G401.6 (cell line): ENCODE measurements around the gene LAYN.

Experiments
- FAIRE-seq: peaks from 2 replicates; lab custom pipeline; 2012; peaks lifted over from hg19 to GRCh38; lab: Jason Lieb, UNC

The LAYN gene, protein sequence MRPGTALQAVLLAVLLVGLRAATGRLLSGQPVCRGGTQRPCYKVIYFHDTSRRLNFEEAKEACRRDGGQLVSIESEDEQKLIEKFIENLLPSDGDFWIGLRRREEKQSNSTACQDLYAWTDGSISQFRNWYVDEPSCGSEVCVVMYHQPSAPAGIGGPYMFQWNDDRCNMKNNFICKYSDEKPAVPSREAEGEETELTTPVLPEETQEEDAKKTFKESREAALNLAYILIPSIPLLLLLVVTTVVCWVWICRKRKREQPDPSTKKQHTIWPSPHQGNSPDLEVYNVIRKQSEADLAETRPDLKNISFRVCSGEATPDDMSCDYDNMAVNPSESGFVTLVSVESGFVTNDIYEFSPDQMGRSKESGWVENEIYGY

DNA sequence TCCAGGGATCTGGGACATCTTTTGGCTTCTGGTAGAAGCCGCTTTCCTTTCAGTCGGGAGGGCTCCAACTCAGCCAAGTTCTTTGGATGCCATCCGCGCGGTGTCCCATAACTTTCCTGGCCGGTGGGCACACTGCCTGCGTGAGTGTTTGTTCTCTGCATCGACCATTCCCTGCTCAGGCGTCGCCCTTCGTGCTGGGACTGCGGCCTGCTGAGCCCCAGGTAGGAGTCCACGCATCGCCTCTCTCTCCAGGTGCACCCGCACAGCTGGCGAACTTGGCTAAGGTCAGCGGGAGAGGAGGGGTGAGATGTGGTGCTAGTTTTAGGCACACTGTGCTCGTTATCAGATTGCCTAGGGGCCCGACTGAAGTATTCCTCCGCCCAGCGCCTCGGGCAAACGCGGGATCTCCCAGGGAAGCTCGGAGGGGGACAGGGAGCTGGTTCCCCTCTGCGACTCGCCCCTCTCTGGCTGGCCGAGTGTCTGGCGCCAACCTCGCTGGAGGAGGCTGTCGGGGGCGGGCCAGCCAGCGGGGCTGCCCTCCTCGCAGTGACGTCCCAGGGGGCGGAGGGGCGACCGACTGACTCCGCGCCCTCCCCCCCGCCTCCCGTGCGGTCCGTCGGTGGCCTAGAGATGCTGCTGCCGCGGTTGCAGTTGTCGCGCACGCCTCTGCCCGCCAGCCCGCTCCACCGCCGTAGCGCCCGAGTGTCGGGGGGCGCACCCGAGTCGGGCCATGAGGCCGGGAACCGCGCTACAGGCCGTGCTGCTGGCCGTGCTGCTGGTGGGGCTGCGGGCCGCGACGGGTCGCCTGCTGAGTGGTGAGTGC, at the start of gene LAYN:
LAYN (plus strand) TSS at position 607 of the 823 bp plus-strand sequence; CDS start at position 731, 124 bp downstream.
- no peak for FAIRE-seq

DNA sequence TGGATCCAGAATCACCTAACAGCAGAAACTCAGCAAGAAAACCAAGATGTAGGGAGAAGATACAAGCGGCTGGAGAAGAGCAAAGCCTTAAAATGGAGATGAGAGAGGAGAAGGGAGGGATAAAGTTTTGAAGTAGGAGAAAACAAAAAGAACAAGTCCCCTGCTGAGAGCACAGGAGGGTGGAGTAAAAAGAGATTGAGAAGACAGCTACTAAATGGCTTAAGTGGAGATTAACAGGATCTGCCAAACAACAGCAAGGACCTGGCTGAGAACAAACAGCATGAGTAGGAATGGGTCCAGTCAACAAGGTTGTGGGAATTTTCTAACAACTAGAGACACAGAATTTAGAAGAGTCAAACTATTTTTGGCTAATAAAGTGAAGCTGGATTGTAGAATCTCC, 46.5 kb upstream of the LAYN start:
- no peak for FAIRE-seq

DNA sequence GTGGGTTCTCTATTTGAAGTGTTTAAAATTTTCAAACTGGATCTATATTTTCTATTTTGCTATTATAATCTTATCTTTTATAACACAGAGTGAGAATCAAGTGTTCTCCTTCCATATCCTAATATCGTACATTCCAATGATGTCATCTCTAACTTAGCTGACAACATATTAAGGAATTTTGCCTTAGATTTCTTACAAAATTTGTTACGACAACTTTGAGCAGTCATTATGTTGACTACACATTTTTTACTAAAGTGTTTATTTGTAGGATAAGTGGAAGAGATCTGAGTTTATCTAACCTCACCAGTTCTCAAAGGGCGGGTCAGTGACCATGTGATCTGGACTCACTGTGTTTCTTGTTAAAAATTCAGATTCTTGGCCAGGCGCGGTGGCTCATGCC, 41.0 kb upstream of the LAYN start:
- no peak for FAIRE-seq

DNA sequence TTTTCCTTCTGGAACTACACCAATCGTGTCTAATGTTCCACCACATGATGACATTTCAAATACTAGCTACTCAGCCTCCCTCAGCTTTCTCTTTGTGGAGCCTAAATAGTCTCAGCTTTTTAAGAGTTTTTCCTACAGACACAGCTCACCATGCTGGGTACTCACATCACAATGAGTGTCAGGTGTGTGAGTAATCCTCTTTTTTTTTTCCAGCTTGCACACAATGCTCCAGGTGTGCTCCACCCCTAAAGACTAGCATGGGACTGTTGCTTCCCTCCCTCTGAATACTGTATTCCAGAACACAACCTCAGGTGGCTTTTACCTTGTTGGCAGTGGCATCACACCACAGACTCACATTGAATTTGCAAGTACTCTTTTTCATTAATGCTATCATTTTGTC, 40.0 kb upstream of the LAYN start:
- no peak for FAIRE-seq

DNA sequence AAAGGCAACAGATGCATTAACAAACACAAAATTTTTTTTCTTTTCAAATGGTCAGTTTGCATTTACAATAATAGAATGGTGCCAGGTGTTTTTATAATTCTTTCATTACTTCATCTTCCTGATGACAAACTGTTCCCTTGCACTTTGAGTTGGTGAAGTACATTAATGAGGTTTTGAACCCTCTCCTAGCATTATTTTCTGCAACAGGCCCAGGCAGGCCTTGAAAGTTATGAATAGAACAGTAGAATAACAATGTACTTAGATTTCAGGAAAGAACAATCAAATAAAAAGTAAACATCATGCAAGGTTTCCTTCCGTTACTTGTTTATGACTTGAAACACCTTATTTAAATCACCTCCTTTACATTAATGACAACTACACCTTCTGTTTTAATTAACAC, 37.9 kb upstream of the LAYN start:
- no peak for FAIRE-seq

DNA sequence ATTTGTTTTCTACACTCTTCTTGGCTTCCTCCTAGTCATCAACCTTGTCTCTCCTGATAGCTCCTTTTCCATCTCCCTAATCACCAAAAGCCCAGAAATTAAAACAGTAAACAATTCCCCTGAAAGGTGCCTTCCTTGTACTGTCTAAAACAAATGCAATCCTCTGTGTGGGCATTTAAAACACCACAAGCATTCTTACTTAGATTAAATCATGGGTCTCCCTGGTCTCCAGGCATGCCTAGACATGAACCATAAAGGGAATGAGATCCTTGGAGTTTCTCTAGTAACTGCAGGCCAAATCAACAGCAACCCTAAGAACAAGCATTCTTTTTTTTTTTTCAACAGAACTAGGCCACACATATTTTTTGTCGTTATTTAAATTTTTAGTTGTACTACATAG, 30.2 kb upstream of the LAYN start:
- no peak for FAIRE-seq

DNA sequence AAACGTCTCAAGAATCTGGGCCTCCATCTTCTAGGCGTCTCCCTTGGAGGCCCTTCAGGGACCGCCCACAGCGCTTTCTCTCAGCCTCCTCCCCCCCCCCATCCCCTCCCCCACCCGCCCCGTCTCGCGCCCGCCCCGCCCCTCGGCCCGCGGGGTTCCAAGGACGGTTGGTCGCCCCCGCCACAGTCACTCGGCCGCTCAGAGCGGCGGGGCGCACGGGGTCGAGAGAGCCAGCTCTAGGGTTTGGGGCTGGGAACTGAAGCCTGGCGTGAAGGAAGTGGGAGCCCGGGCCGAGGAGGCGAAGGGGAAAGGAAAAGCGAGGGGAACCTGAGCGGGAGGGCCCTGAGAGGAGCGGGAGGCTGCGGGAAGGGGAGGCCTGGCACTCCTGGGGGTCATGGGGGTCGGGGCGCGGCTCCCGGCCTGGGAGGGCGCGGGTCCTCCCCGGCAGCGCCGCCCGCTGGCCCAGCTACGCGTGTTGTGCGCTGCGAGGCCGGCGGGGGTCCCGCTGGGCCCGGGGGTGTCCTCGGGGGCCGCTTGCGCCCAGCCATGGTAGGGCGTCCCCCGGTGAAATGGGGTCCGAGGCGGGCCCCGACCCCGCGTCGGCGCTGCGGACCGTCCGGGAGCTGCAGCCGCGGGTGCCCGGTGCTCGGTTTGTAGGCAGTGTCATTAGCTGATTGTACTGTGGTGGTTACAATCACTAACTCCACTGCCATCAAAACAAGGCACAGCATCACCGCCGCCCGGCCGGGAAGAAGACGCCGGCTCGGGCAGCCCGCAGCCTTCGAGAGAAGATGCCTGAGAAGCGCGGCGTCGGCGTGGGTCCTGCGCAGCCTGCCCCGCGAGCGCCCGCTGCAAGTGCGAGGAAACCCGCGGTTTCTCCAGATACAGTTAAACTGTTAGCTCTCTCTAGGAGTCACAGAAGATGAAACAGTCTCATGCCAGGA, 28.0 kb upstream of the LAYN start, which contains the start of gene BTG4:
BTG4 (minus strand) TSS at position 91 of the 944 bp plus-strand sequence. CDS start 13,610 bp downstream, outside the sequence.
- no peak for FAIRE-seq

DNA sequence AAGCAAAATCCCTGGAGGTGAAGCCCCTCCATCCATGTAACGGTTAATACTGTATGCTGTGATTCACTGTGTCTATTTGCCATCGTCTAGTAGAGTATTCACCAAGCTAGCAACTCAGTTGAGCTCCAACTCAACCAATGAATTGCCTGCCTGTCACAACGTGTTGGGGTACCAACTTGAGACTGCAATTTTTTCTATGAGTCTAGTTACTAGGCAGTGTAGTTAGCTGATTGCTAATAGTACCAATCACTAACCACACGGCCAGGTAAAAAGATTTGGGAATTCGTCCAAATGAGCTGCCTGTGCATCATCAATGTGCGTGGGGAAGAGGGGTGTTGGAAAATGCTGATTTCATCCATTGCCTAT, 27.3 kb upstream of the LAYN start:
- FAIRE-seq, result no peak

DNA sequence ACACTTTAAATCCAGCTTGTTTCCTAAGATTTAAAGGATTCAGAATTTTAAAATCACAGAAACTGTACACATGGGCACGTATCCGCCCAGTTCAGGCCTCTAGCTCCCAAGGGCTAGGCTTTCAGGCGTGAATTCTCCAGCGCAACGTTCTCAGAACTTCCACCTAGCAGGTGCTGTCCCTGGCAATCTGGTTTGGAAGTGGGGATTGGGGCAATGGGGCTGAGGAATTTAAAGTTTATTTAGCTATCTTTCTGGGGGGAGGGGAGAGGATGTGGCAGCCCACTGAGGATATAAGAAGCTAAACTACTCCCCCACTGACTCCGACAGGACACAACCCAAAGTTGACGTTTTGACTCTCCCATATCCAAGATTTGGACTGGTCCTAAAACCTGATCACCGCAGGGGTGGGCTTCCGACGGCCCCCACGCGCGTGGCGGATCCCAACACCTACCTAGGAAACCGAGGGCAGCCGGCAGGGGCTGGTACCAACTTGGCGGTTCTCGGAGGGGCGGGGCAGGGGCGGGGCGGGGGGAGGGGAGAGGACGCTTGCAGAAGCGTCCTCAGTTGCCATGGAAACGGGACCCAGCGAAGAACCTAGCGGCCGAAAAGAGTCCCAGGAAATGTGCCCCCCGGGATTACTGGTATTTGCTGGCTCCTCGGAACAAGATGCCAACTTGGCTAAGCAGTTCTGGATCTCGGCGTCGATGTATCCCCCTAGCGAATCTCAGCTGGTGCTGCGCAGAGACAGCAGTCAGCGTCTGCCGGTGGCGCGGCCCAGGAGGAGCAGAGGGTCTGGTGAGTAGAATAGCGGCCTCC, 26.1 kb upstream of the LAYN start, which contains the start of gene HOATZ:
HOATZ (plus strand) TSS at position 563 of the 816 bp plus-strand sequence; CDS start at position 570, 7 bp downstream.
- no peak for FAIRE-seq

DNA sequence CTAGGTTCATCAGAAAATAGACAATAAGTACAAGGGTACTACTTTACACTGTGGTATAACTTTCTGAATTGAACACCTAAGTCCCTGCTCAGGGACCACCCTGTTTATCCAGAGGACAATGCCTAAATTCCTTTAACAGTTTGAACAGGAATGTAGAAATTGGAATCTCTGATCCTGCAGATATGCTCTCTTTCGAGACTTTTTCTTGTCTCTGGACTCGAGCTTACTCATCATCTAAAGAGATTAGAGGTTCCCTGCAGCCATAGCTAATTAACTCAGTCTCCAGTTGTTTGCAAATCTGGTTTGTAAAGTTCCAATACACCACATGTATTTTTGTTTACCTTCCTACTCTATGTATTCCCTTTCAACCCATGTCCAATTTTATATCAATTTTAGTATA, 24.9 kb upstream of the LAYN start:
- no peak for FAIRE-seq

DNA sequence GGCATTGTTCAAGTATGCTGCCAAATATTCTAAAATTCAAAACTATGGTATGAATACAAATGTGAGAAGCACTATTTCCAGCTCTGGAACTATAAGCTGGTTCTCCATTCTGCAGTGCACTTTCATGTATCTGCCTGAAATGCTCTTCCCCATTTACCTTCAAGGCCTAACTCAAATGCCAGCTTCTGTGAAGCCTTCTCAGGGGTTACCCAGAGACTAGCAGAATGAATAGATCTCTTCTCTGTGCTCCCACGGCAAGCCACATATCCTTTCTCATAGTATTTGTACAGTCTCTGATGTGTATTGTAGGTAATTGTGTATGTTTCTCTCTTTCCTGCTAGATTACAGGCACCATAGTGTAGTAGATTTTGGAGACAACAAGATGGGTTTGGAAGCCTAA, 21.9 kb upstream of the LAYN start:
- no peak for FAIRE-seq

DNA sequence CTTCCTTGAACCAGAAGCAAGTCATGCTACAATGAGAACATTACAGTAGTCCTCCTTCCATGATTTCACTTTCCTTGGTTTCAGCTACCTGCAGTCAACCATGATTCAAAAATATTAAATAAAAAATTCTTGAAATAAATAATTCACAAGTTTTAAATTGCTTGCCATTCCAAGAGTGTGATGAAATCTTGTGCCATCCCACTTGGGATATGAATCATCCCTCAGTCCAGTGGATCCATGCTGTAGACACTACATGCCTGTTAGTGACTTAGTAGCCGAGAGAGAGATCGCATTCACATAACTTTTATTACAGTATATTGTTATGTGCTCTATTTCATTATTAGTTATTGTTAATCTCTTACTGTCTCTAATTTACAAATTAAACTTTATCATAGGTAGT, 20.0 kb upstream of the LAYN start:
- no peak for FAIRE-seq

DNA sequence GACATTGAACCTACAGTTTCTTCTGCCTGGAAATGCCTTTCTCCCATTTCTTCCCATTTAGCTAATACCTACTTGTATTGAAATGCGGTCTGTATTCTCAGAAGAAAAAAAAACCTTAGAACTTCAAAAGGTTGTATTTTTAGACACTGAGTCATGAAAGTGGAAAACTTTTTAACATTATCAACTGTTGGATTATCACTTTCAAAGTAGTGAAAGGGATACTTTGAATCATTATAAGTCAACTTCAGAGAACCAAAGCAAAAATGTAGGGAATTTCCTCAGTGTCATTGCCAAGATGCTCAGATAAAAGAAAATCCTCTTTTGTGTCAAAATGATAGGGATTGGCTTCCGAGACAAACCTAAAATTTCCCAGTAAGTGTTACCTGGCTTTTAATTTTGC, 19.4 kb upstream of the LAYN start:
- FAIRE-seq, result no peak

DNA sequence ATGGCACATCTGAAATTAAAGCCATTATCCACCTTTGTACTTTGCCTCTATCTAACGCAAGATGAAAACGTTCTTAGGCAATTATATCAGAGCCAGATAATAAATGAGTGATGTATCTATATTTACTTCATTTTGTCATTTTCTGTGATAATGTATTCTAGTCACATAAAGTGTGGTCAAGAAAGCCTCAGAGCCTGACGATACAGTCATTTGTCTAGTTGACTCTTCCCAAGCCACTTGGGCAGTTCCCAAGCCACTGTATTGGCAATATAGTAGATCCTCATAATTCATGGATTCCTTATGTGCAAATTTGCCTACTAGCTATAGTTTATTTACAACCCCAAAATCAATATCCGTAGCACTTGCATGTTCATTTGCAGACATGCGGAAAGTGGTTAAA, 18.1 kb upstream of the LAYN start:
- no peak for FAIRE-seq

DNA sequence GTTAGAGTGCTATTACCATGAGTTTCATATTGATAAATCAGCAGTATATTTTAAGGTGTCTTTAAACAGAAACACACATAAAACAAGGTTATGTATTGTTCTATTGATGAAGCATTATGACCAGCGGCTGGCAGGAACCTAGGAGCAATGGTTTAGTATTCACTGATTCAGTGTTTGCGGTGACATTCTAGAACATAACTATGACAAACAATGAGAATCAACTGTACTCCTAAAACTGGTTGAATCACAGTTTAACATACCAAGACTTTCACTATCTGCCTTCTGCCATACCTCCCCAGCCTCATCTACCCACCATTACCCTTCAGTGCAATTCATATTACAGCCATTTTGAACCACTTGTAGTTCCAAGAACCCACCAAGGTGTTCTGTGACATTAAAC, 17.2 kb upstream of the LAYN start:
- no peak for FAIRE-seq

DNA sequence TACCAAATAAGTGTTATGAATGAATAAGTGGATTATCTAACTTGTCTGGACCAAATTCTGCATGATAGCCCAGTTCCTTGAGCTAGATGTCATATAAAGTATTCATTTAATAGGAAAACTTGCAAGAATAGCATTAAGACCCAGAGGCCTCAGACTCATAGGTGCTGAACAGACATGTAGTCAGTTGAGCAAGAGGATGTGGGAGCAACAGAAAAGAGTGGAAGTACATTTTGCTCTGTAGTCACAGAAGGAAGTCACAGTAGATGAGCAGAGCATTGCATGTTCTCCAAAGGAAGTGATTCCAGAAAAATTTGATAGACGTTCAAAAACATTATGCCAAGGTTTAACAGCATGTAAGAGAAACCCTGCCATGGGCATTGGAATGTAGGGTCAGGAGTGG, 16.5 kb upstream of the LAYN start:
- no peak for FAIRE-seq

DNA sequence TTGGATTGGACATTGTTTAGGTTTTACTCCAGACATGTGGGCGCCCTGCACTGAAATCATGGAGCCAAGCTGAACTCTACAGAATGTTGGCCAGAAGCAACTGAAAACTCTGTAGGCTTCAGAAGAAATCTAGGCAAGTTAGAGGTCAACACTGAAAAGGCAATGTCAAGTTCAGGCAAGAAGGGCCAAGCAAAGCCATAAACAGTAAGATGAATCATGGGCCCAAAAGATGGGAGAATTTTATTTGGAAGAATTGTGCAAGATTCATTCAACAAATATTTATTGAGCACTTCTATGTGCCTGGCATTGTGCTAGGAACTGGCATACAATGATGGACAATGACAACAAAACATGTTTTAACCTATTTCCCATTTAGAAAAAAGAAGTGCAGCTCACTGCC, 15.1 kb upstream of the LAYN start:
- no peak for FAIRE-seq

DNA sequence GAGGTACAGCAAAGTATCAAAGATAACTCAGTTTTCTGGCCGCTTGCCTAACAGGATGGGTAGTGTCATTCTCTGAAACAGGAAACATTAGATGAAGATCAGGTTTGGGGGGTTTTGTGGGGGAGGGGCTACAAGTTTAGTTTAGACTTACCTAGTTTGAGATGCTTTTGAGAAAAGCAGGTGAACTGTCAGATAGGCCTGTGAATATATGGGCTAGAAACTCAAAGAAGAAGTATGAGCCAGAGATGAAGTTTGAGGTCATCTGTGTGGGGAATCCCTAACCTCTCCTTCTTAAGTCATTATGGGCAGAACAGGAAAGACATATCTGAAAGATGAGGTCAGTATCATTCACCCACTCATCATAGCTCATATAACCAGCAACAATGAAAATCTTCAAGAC, 14.0 kb upstream of the LAYN start:
- no peak for FAIRE-seq

DNA sequence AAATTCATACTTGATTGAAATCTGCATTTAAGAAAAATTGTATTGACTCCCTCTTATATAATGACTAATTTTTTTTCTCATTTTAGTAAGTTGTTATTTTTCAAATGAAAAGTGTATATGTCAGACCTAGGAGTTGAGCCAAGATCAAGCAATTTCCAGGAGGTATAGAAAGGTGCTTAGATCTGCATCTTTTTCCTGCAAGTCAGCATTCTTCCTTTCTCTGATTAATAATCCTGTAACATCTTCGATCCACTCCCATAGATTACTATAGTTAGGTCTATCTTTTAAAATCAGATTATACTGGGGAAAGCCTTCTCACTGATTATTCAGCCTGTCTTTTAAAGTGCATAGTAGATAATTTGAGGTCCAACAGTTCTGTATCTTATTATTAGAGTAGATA, 13.2 kb upstream of the LAYN start:
- no peak for FAIRE-seq

DNA sequence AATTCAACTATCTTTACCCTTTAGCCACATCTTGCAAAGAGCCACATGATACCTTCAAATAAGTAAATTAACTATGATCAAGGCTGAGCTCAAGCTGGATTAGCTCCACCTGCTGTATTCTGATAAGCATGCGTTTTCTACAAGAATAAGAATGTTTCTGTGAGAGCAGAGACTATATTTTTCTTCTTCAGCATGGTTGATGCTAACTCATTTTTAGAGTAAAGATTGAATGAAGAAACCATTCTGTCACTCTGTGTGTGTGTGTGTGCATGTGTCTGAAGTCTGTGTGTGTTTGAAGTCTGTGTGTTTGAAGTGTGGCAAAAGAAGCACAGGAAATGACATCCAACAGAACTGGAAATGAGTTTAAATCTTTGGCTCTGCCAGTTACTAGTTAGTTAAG, 12.0 kb upstream of the LAYN start:
- no peak for FAIRE-seq

DNA sequence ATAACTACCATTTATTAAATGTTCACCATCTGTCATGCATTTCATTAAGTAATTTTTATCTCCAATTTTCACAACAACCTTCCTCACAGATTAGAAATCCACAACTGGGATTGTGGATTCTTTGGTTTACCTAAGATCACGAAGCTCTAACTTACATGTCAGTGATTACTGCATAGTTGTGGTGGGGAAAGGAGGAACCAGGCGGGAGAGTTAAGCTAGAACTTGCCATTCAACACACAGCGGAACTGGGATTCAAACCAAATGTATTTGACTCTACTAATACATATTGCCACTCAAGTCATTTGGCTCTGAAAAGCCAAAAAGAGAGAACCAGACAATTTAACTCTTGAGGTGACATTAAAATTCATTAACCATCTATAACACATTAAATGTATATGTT, 10.4 kb upstream of the LAYN start:
- FAIRE-seq, result no peak

DNA sequence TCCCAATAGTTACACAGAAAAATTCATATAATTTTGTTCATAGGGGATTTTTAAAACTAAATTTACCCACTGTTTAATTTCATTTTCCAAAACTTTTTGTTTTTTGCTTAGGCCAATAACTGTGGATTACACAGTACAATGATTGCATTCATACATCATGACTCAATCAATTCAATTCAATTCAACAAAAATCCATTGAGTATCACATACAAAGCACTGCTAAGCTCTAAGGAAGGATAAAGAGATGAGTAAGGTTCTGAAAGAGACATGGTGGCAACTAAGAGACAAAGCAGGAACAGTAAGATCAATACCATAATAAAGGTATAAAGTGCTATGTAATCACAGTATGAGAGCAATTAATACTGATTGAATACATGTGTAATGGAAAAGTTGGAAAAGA, 9.4 kb upstream of the LAYN start:
- no peak for FAIRE-seq
